Mesodermal cell (in vitro differentiated cells): ENCODE results near the gene NHERF2.

Experiments
- H3K27ac ChIP-seq: 2 replicates; pipeline ENCODE4 v1.7.0; 2013; ENCODE audit warnings: mild to moderate bottlenecking, low read depth, low read length, moderate library complexity; ENCODE audit not compliant: severe bottlenecking
- H3K36me3 ChIP-seq: 2 replicates; pipeline ENCODE4 v1.7.1; 2013; ENCODE audit warnings: mild to moderate bottlenecking, low read length, moderate library complexity; ENCODE audit not compliant: control insufficient read depth, insufficient read depth
- H3K4me1 ChIP-seq: one replicate; pipeline ENCODE4 v1.7.1; 2013; ENCODE audit warnings: mild to moderate bottlenecking, low read length; ENCODE audit not compliant: insufficient read depth, control insufficient read depth, poor library complexity, severe bottlenecking
- H3K4me3 ChIP-seq: 2 replicates; pipeline ENCODE4 v1.7.0; 2013; ENCODE audit warnings: low read length, control low read depth, mild to moderate bottlenecking; ENCODE audit not compliant: insufficient read depth, poor library complexity, severe bottlenecking; ENCODE audit errors: extremely low read depth
- H3K9me3 ChIP-seq: 2 replicates; pipeline ENCODE4 v1.7.1; 2013; ENCODE audit warnings: mild to moderate bottlenecking, low read length, moderate library complexity; ENCODE audit not compliant: control insufficient read depth
- WGBS, 2 experiments: methylation state at CpG; one replicate each; pipeline ENCODE4 v1.1.5; 2013; ENCODE audit warnings: missing lambda C conversion rate in 2 of 2; ENCODE audit not compliant: insufficient coverage in 2 of 2; 5-methylcytosine and 5-hydroxymethylcytosine counted together

NHERF2 gene

DNA sequence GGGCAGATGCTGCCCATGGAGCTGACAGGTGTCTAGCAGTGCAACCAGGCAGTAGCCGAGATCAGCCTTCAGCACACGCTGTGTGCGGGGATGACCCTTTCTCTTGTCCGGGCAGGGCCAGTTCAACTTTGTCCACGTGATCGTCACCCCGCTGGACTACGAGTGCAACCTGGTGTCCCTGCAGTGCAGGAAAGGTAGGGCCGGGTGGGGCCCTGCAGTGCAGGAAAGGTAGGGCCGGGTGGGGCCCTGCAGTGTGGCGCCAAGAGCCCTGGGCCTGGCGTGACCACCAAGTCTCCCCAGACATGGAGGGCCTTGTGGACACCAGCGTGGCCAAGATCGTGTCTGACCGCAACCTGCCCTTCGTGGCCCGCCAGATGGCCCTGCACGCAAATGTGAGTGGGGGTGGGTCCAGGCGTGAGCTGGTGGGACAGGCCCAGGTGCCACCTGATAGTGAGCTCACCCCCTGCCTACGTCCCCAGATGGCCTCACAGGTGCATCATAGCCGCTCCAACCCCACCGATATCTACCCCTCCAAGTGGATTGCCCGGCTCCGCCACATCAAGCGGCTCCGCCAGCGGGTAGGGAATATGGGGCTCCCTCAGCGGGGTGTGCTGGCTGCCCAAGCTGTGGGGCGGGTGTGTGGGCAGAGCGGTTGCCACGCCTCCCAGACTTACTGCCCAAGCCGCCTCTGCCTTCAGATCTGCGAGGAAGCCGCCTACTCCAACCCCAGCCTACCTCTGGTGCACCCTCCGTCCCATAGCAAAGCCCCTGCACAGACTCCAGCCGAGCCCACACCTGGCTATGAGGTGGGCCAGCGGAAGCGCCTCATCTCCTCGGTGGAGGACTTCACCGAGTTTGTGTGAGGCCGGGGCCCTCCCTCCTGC, 61.3 kb downstream of the NHERF2 start:
- WGBS, 2 experiments = 98% methylated on average over 39 to 41 of the region's 41 CpGs
- H3K4me3 ChIP-seq = no peak overlapping the region
- peaks cover 59% of the 10 kb centered on the region for H3K36me3 ChIP-seq
- H3K4me1 ChIP-seq = peaks cover 7% of the 10 kb centered on the region
- no peaks in the 10 kb centered on the region for H3K9me3 ChIP-seq
- H3K27ac ChIP-seq = no peak overlapping the region
